Activated T-cell treated with anti-CD3 and anti-CD28 coated beads, Interleukin-2, amount 50 U/mL, for 24 hours (primary cell): ENCODE measurements around the gene OPTC.
"Not testable (repeated sequence)": the region's sequence is repeated elsewhere in the genome, so short reads cannot be mapped to it uniquely, and the experiment has no call there.

ENCODE experiments used
- DNase-seq: peaks from one replicate; pipeline ENCODE4 v3.0.0-alpha.2; 2020
- H3K27ac Mint-ChIP-seq: 2 replicates; pipeline ENCODE4 v1.8.0; 2020; ENCODE audit warnings: mild to moderate bottlenecking, mixed read lengths
- H3K27me3 Mint-ChIP-seq: 2 replicates; pipeline ENCODE4 v1.8.0; 2020; ENCODE audit warnings: mixed read lengths
- H3K36me3 Mint-ChIP-seq: 2 replicates; pipeline ENCODE4 v1.8.0; 2020; ENCODE audit warnings: low read depth, mixed read lengths
- H3K4me1 Mint-ChIP-seq: 2 replicates; pipeline ENCODE4 v1.8.0; 2020; ENCODE audit warnings: low read depth, mixed read lengths
- H3K4me3 Mint-ChIP-seq: 2 replicates; pipeline ENCODE4 v1.8.0; 2020; ENCODE audit warnings: mild to moderate bottlenecking, moderate library complexity, mixed read lengths
- H3K9me3 Mint-ChIP-seq: 2 replicates; pipeline ENCODE4 v1.8.0; 2020; ENCODE audit warnings: mixed read lengths

OPTC gene, protein sequence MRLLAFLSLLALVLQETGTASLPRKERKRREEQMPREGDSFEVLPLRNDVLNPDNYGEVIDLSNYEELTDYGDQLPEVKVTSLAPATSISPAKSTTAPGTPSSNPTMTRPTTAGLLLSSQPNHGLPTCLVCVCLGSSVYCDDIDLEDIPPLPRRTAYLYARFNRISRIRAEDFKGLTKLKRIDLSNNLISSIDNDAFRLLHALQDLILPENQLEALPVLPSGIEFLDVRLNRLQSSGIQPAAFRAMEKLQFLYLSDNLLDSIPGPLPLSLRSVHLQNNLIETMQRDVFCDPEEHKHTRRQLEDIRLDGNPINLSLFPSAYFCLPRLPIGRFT

DNA sequence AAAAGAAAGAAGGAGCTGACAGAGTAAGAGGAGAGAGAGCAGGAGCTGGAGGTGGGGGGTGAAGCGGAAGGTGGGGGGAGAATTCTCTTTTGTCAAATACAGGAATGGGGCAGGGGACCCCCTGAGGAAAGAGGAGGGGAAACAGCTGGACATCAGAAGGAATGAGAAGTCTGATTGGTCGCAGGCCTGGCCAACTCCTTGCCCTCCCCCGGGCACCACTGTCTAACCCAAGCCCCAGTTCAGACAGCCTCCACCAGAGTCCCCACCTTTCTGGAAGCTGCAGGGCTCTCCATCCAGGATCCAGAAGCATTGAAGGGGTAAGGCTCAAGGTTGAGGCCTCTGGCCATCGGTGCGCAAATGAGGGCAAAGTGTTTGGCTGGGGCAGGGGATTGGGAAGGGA, at the start of gene OPTC:
TSS of gene OPTC (plus strand) at position 253 of the 400 bp plus-strand sequence. CDS start 1,853 bp downstream, outside the sequence.
- no peaks in the 10 kb centered on the region for H3K27me3 Mint-ChIP-seq
- no peaks in the 10 kb centered on the region for H3K36me3 Mint-ChIP-seq
- no peak for DNase-seq
- no peak within 1 kb of the TSS for H3K4me3 Mint-ChIP-seq
- no peaks in the 10 kb centered on the region for H3K4me1 Mint-ChIP-seq
- H3K27ac Mint-ChIP-seq = no peak within 1 kb of the TSS
- no peaks in the 10 kb centered on the region for H3K9me3 Mint-ChIP-seq

DNA sequence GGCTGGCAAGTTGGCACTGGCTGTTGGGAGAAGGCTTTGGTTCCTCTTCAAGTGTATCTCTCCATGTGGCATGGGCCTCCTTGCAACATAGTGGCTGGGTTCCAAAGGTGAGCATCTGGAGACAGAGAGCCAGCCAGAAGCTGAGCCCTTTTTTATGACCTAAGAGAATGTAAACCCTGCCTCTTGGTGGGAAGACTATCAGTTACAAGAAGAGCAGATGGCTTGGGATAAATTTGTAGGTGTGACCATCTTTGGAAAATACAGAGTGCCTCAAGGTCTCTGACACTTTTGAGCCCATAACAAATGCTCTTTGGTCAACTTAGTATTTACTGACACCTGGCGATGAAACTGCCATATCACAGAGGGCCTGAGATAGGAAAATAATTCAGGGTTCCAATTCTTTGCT, 49.8 kb upstream of the OPTC start:
- Mint-ChIP-seq H3K27me3 (peaks cover 11% of the 10 kb centered on the region), H3K36me3 (no peaks in the 10 kb centered on the region), H3K4me3 (no peak overlapping the region), H3K27ac (no peak overlapping the region), H3K9me3 (no peaks in the 10 kb centered on the region), H3K4me1 (no peaks in the 10 kb centered on the region)
- DNase-seq = no peak

DNA sequence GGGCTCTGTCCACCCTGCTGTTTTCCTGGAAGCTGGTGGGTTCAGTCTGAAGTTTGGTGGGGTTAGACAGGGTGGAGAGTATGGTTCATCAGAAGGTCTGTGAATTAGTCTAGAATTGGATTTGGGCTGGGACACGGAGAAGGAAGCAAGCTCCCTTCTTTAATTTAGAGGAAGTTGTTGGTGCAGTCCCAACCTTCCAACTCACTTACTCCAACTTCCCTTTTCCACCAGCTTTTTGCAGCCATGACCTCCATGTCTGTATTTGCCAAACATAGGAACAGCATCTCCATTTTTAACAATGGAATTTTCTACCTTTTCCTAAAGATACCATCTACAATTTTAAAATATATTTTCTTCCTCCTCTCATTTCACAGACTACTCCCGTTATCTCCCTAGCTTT, 46.8 kb upstream of the OPTC start:
- Mint-ChIP-seq H3K36me3 (no peaks in the 10 kb centered on the region), H3K4me3 (no peak overlapping the region), H3K27ac (no peak overlapping the region), H3K4me1 (no peaks in the 10 kb centered on the region), H3K9me3 (no peaks in the 10 kb centered on the region), H3K27me3 (peaks cover 18% of the 10 kb centered on the region)
- no peak for DNase-seq

DNA sequence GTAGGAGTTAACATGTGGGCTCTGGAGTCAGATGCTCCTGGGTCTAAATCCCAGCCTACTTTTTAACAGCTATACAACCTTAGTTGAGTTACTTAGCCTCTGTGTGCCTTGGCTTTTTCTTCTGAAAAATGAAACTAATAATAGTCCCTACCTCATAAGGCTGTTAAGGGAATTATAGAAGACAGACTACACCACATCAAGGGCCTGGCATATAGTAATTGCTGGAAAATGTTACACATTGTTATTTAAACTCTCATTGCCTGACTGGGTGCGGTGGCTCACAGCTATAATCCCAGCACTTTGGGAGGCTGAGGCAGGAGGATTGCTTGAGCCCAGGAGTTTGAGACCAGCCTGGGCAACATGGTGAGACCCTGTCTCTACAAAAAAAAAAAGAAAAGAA, 46.4 kb upstream of the OPTC start:
- H3K27ac Mint-ChIP-seq, H3K36me3 Mint-ChIP-seq, H3K9me3 Mint-ChIP-seq, H3K4me3 Mint-ChIP-seq, H3K4me1 Mint-ChIP-seq, DNase-seq: not testable (repeated sequence)
- peaks cover 21% of the 10 kb centered on the region for H3K27me3 Mint-ChIP-seq

DNA sequence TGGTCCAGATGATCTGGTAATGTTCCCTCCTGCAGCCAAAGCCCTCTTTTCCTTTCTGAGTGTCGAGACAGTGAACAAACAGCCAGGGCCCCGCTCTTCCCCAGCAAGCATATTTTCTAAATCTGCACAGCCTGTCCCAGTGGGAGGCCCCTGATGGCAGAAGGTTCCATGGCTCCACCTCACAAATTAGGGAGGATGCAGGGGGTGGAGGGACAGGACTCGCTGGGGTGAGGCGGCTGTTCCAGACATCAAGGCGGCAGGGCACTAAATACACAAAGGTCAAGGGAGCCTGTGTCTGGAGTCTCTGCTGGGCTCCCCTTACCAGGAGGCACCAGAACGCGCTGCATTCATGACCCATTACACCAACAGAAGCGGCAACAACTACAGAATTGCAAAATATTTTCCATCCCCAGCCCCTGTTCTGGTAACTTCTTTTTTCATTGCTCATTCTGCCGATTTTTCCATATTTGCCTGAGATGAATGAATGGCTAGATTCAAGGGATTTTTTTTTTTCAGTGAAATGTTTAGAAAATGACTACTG, 45.4 kb upstream of the OPTC start:
- H3K27ac Mint-ChIP-seq = no peak overlapping the region
- H3K4me3 Mint-ChIP-seq = no peak overlapping the region
- DNase-seq = no peak
- no peaks in the 10 kb centered on the region for H3K9me3 Mint-ChIP-seq
- H3K36me3 Mint-ChIP-seq = no peaks in the 10 kb centered on the region
- no peaks in the 10 kb centered on the region for H3K4me1 Mint-ChIP-seq
- peaks cover 28% of the 10 kb centered on the region for H3K27me3 Mint-ChIP-seq

DNA sequence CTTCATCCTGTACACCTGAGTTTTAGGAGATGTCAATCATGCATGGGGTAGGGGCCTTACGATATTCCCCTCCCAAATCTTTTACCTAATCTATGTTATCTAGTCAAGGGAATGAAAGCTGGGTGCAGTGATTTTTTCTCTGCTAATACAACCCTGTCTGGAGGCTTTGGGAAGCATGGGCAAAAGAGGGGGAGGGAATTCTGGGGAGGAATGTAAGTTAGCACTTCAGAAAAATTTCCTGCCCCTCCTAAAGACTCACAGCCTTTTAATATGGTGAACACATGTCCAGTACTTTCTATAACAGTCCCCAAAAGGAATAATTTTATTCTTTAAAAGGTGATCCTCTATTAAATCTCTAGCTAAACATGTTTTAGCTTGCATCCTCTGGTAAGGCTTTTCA, 44.0 kb upstream of the OPTC start:
- Mint-ChIP-seq H3K36me3 (no peaks in the 10 kb centered on the region), H3K27me3 (peaks cover 32% of the 10 kb centered on the region), H3K9me3 (no peaks in the 10 kb centered on the region), H3K4me3 (no peak overlapping the region), H3K4me1 (no peaks in the 10 kb centered on the region), H3K27ac (no peak overlapping the region)
- DNase-seq = no peak

DNA sequence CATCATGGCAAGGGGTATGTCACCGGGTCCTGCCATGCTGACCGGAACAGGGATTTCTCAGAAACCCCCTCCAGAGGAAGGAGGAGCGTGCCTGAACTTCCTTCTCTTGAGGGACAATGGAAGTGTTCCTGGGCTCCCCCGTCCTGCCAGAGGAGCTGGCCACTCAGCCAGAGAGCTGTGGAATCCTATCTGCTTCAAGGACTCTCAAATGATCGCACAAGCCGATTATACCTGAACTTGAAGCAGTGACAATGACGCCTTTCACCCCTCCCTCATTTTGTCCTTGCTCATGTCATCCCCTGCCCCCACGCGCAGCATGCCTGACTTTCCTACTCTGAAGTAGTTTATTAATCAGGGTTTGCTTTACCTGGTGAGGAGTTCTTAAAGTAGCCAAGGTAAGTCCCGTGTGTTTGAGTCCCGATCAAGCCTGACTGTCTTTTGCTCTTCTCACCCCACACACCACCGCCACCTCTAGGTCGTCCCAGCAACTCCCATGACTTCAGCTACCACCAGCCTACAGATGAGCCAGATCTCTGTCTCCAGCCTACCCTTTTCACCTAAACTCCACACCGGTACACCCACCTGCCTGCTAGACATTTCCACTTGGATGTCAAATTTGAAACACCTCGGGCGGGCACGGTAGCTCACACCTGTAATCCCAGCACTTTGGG, 43.3 kb upstream of the OPTC start:
- DNase-seq = no peak
- Mint-ChIP-seq H3K4me1 (no peaks in the 10 kb centered on the region), H3K36me3 (no peaks in the 10 kb centered on the region), H3K27me3 (peaks cover 32% of the 10 kb centered on the region), H3K27ac (no peak overlapping the region), H3K9me3 (no peaks in the 10 kb centered on the region), H3K4me3 (no peak overlapping the region)

DNA sequence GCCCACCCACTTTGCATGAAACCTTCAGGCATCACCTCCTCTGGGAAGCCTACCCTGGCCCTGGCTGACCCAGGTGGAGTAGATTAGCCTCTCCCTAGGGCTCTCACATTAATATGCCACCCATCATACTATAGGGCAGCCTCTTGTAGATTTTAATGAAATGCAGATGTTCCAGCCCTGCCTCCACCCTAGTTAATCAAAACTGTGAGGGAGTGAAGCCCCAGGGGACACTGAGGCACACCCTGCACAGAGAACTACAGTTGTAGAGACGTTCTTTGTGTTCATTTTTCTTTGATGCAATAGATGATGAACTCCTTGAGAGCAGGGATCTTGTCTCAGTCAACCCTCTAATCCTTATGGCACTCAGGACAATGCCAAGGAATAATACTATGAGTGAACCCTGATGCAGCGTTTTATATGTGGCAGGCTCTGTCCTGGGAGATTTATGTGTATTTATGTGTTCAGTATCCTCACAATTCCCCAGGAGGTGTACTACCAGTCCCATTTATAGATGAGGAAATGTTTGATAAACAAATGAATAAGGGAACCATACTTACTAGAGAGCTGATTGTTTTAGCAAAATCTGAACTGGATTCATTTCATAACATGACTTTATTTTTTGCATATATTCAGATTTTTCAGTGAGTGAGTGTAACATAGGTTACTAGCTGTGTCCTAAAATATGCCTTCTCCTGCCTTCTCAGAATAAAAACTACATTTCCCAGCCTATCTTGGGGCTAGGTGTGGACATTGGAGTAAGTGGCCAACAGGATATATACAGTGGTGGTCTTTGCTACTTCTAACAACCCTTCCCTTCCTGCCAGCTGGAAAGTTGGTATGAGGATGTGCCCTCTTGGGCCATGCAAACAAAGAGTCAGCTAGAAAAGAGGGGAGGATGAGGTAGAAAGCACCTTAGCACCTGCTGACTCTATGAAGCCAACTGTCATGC, 41.8 kb upstream of the OPTC start:
- Mint-ChIP-seq H3K27ac (no peak overlapping the region), H3K4me3 (no peak overlapping the region), H3K9me3 (no peaks in the 10 kb centered on the region), H3K36me3 (no peaks in the 10 kb centered on the region), H3K27me3 (peaks cover 32% of the 10 kb centered on the region), H3K4me1 (no peaks in the 10 kb centered on the region)
- DNase-seq = no peak

DNA sequence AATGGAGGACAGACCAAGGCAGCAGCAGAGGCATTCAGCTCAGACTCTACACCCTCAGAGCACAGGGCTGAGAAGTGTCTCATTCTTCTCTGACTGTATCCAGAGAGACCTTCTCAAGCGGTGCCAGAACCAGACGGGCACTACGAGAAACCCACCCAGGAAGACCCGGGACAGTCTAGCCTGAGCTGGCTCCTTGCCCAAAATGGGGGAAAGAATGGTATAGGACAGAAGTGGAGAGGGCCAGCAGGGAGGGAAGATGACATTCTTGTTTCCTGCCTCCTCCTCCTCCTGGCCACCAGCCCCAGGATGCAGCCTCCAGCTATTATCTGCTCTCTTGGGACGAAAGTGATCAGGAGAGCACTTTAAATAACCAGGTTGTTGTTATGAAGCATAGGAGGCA, 40.9 kb upstream of the OPTC start:
- Mint-ChIP-seq H3K4me1 (no peaks in the 10 kb centered on the region), H3K4me3 (no peak overlapping the region), H3K9me3 (no peaks in the 10 kb centered on the region), H3K27ac (no peak overlapping the region), H3K36me3 (no peaks in the 10 kb centered on the region), H3K27me3 (peaks cover 32% of the 10 kb centered on the region)
- DNase-seq = no peak

DNA sequence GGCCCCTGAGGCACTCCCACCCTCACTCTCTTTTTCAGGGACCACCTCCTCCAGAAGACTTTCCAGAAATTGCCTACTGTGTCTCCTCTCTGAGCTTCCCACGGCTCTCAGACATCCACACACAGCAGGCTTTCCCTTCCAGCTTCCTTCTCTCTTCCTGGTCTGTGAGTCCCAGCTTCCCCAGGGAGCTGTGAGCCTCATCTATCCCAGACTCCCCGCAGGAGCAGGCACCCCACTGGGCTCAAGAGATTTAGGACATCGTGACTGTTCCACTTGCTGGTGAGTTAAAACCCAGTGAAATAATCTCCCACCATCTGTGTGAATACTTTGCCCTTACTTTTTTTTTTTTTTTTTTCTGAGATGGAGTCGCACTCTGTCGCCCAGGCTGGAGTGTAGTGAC, 40.3 kb upstream of the OPTC start:
- Mint-ChIP-seq H3K27me3 (peaks cover 34% of the 10 kb centered on the region), H3K36me3 (no peaks in the 10 kb centered on the region), H3K9me3 (no peaks in the 10 kb centered on the region)

DNA sequence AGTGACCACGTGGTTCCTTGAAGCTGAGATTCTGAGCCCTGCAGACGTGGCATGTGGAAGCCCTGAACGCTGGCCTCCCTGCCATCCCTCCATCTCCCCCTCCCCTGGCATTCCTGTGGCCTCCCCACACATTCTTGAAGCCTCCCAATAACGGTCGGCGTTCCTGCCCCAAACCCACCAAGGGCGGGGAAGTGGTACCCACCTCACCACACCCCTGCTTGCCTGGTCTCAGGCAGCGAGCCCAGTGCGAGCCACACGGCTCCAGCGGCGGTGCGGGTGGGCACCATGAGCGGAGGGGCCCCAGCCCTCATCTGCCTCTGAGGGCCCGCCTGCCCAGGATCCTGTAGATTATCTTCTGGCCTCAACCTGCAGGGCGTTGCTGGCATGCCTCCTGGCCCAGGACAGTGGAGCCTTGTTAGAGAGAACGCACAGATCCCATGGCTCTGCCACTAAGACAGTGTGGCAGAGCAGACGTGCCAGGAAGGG, 38.9 kb upstream of the OPTC start:
- Mint-ChIP-seq H3K36me3 (no peaks in the 10 kb centered on the region), H3K4me3 (no peak overlapping the region), H3K27ac (no peak overlapping the region), H3K27me3 (peaks cover 30% of the 10 kb centered on the region), H3K4me1 (no peaks in the 10 kb centered on the region), H3K9me3 (no peaks in the 10 kb centered on the region)
- no peak for DNase-seq

More for the DNA sequence above, 40.3 kb upstream of the OPTC start:
- Mint-ChIP-seq H3K4me1 (no peaks in the 10 kb centered on the region), H3K4me3 (no peak overlapping the region), H3K27ac (no peak overlapping the region)
- DNase-seq = no peak

DNA sequence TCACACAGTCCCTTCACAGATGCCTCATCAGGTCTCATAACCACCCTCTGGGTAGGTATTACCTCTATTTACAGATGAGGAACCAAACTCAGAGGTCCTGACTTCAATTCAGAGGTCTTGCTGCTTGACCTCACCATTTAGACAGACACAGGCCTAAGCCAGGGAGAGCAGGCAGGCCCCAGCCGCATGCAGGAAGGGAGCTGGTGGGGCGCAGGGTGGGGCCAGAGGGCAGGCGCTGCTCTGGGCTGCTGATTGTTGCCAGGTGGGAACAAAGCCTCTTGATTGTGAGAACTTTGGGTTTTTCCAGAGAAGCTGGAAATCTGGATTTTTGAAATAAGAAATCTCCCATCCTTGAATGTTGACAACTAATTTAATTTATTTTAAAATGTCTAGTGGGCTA, 38.2 kb upstream of the OPTC start:
- H3K4me1 Mint-ChIP-seq = no peaks in the 10 kb centered on the region
- H3K27ac Mint-ChIP-seq = no peak overlapping the region
- no peaks in the 10 kb centered on the region for H3K36me3 Mint-ChIP-seq
- DNase-seq = no peak
- H3K9me3 Mint-ChIP-seq = no peaks in the 10 kb centered on the region
- peaks cover 32% of the 10 kb centered on the region for H3K27me3 Mint-ChIP-seq
- no peak overlapping the region for H3K4me3 Mint-ChIP-seq

DNA sequence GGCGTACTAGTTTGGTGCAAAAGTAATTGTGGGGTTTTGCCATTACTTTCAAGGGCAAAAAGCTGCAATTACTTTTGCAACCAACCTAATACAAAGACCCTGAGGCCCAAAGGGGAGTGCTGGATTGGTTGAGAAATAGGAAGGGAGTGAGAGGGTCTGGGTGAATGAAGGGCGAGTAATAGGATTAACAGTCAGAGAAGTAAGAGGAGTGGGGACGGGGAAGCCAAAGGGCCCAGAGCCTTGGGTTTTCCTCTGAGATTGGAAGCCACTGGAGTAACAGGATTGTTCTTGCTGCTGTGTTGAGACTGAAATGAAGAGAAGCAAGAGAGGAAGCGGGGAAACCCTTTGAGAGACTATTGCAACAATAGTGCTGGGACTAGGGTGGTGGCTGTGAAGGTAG, 37.4 kb upstream of the OPTC start:
- no peak for DNase-seq
- Mint-ChIP-seq H3K4me3 (no peak overlapping the region), H3K4me1 (no peaks in the 10 kb centered on the region), H3K27me3 (peaks cover 31% of the 10 kb centered on the region), H3K9me3 (no peaks in the 10 kb centered on the region), H3K27ac (no peak overlapping the region), H3K36me3 (no peaks in the 10 kb centered on the region)

DNA sequence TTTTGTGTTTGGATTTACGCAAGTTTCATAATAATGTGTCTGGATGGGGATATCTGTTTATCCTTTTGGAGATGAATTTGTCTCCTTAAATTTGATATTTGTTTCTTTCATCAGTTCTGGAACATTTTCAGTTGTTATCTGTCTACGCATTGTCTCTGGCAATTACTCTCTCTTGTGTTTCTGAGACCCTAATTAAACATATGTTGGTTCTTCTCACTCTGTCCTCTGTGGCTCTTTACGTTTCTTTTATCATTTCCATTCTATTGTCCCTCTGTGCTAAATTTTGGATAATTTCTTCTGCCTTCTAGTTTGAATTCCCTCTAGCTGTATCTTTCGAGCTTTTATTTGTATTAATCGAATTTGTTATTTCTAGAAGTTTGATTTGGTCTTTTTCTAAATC, 35.9 kb upstream of the OPTC start:
- no peaks in the 10 kb centered on the region for H3K9me3 Mint-ChIP-seq
- no peak overlapping the region for H3K27ac Mint-ChIP-seq
- no peak overlapping the region for H3K4me3 Mint-ChIP-seq
- DNase-seq = no peak
- peaks cover 30% of the 10 kb centered on the region for H3K27me3 Mint-ChIP-seq
- H3K4me1 Mint-ChIP-seq = peaks cover 4% of the 10 kb centered on the region
- H3K36me3 Mint-ChIP-seq = no peaks in the 10 kb centered on the region
